Endodermal cell (in vitro differentiated cells): ENCODE measurements around the gene KRTAP19-6. TPM values are rescaled to one million over a fixed set of nuclear protein-coding genes. Genes with fewer than 3 reads are reported as not detected.

ENCODE experiments used
- DNase-seq: peaks from one replicate; pipeline ENCODE4 v3.0.0-alpha.2; 2017
- H3K27ac ChIP-seq: 2 replicates; pipeline ENCODE4 v1.5.1; 2013; ENCODE audit warnings: mild to moderate bottlenecking, low read depth, low read length, moderate library complexity
- H3K27me3 ChIP-seq: 2 replicates; pipeline ENCODE4 v1.6.1; 2013; ENCODE audit warnings: mild to moderate bottlenecking, low read length, moderate library complexity; ENCODE audit not compliant: insufficient read depth, control insufficient read depth, poor library complexity, severe bottlenecking
- H3K36me3 ChIP-seq: 2 replicates; pipeline ENCODE4 v1.7.0; 2013; ENCODE audit warnings: mild to moderate bottlenecking, low read length, moderate library complexity; ENCODE audit not compliant: control insufficient read depth, insufficient read depth
- H3K4me1 ChIP-seq: one replicate; pipeline ENCODE4 v1.7.0; 2013; ENCODE audit warnings: low read length; ENCODE audit not compliant: control insufficient read depth, insufficient read depth
- H3K4me3 ChIP-seq: 2 replicates; pipeline ENCODE4 v1.5.1; 2013; ENCODE audit warnings: mild to moderate bottlenecking, low read length, moderate library complexity
- H3K9ac ChIP-seq: 2 replicates; pipeline ENCODE4 v1.6.1; 2013; ENCODE audit warnings: mild to moderate bottlenecking, low read length, moderate library complexity; ENCODE audit not compliant: poor library complexity, severe bottlenecking; ENCODE audit errors: extremely low read depth
- H3K9me3 ChIP-seq: 2 replicates; pipeline ENCODE4 v1.6.1; 2013; ENCODE audit warnings: mild to moderate bottlenecking, low read length, moderate library complexity; ENCODE audit not compliant: control insufficient read depth
- H3K27ac Mint-ChIP-seq: 2 replicates; pipeline ENCODE4 v1.8.0; 2020; ENCODE audit warnings: mixed read lengths
- H3K27me3 Mint-ChIP-seq: 2 replicates; pipeline ENCODE4 v1.8.0; 2021; ENCODE audit warnings: mild to moderate bottlenecking, mixed read lengths; ENCODE audit not compliant: insufficient read depth
- H3K36me3 Mint-ChIP-seq: 2 replicates; pipeline ENCODE4 v1.8.0; 2020; ENCODE audit warnings: low read depth, mixed read lengths
- H3K4me1 Mint-ChIP-seq: 2 replicates; pipeline ENCODE4 v1.8.0; 2020; ENCODE audit warnings: mixed read lengths
- H3K4me3 Mint-ChIP-seq: 2 replicates; pipeline ENCODE4 v1.8.0; 2020; ENCODE audit warnings: mild to moderate bottlenecking, moderate library complexity, mixed read lengths
- H3K9me3 Mint-ChIP-seq: 2 replicates; pipeline ENCODE4 v1.8.0; 2020; ENCODE audit warnings: mild to moderate bottlenecking, mixed read lengths
- CTCF ChIP-seq: fragments of 200-600 bp; sonication (generic); conservative IDR thresholded peaks from 2 replicates; pipeline ENCODE4 v1.5.0; 2021; ENCODE audit warnings: antibody characterized with exemption, mild to moderate bottlenecking
- WGBS, 2 experiments: methylation state at CpG; one replicate each; pipeline versions ENCODE4 v1.1.5 to v1.1.7; 2013; ENCODE audit warnings: missing lambda C conversion rate in 2 of 2, mixed read lengths in 1 of 2; ENCODE audit not compliant: insufficient coverage in 1 of 2, insufficient read length in 1 of 2; 5-methylcytosine and 5-hydroxymethylcytosine counted together
- total RNA-seq, 2 donors: library from RNA; stranded (reverse); fragmentation: NEBNext Ultra II Directional in 1 of 2; extraction: Animal tissue kit (Norgen Biotek cat#: 25700) in 1 of 2; gene quantifications; 2 replicates in 1 of 2; 3 replicates in 1 of 2; pipeline ENCODE4 v1.2.1, GENCODE V29; 2021

The KRTAP19-6 gene
- total RNA-seq, 2 donors from 2014 or later, result not detected

DNA sequence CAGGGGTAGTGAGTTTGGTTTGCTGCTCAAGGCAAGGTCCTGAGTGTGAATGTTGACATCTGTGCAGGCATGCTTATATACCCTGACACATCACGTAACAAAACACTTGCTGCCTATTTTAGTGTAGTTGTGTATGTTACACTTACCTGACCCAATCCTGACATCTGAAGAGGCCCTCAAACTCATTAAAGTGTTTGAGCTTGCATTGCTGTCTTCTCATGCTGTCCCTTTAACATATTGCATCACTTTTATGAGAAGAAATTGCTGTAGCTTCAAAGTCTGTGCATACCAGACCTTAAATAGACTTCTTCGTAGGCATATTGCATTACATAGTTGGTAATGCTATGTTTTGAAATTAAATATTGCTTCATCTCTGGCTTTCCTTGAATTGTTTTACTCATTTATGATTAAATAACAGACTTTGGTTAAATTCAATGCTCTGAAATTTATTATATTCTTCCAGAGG lies 49.7 kb downstream of the KRTAP19-6 start, which contains the start of gene KRTAP19-3:
Gene KRTAP19-3, minus strand, starts transcription at position 51 of the 466 bp plus-strand sequence. CDS start 56 bp downstream, outside the sequence.
- Histone ChIP-seq H3K9me3 (peaks cover 2% of the 10 kb centered on the region), H3K4me3 (no peak within 1 kb of the TSS), H3K9ac (no peak within 1 kb of the TSS), H3K27me3 (no peaks in the 10 kb centered on the region), H3K27ac (no peak within 1 kb of the TSS), H3K36me3 (no peaks in the 10 kb centered on the region), H3K4me1 (no peaks in the 10 kb centered on the region)
- H3K36me3 Mint-ChIP-seq, result no peaks in the 10 kb centered on the region
- no peak within 1 kb of the TSS for H3K27ac Mint-ChIP-seq
- WGBS, 2 experiments, result 93% methylated on average over 2 of the region's 2 CpGs; no CpG with 5 or more reads in 1 of the 2 experiments
- no peaks in the 10 kb centered on the region for H3K27me3 Mint-ChIP-seq
- H3K9me3 Mint-ChIP-seq, result peaks cover 27% of the 10 kb centered on the region
- H3K4me1 Mint-ChIP-seq, result no peaks in the 10 kb centered on the region
- no peak for DNase-seq
- no peak within 1 kb of the TSS for H3K4me3 Mint-ChIP-seq
- TF ChIP-seq CTCF, result no peak

Other genes with a start within 250 kb of the KRTAP19-6 start
- gene KRTAP26-1, start 221.5 kb downstream of the KRTAP19-6 start, total RNA-seq, result not detected
- gene KRTAP27-1, start 204.2 kb downstream of the KRTAP19-6 start, total RNA-seq, result not detected
- gene KRTAP23-1, start 193.3 kb downstream of the KRTAP19-6 start, total RNA-seq, result not detected
- not detected for gene KRTAP13-2, start 169.6 kb downstream of the KRTAP19-6 start, total RNA-seq
- not detected for gene KRTAP13-1, start 145.8 kb downstream of the KRTAP19-6 start, total RNA-seq
- not detected for gene KRTAP13-3, start 115.9 kb downstream of the KRTAP19-6 start, total RNA-seq
- not detected for gene KRTAP13-4, start 111.6 kb downstream of the KRTAP19-6 start, total RNA-seq
- not detected for gene KRTAP15-1, start 101.6 kb downstream of the KRTAP19-6 start, total RNA-seq
- gene KRTAP19-1, start 61.5 kb downstream of the KRTAP19-6 start, total RNA-seq, result not detected
- gene KRTAP19-2, start 54.4 kb downstream of the KRTAP19-6 start, total RNA-seq, result not detected
- gene KRTAP19-3, start 49.9 kb downstream of the KRTAP19-6 start, total RNA-seq, result not detected
- gene KRTAP19-4, start 44.7 kb downstream of the KRTAP19-6 start, total RNA-seq, result not detected
- not detected for gene KRTAP19-5, start 39.7 kb downstream of the KRTAP19-6 start, total RNA-seq
- gene KRTAP19-7, start 19.4 kb upstream of the KRTAP19-6 start, total RNA-seq, result not detected
- gene KRTAP22-2, start 48.5 kb upstream of the KRTAP19-6 start, total RNA-seq, result not detected
- not detected for gene KRTAP6-3, start 50.6 kb upstream of the KRTAP19-6 start, total RNA-seq
- not detected for gene KRTAP6-2, start 57.0 kb upstream of the KRTAP19-6 start, total RNA-seq
- gene KRTAP22-1, start 59.2 kb upstream of the KRTAP19-6 start, total RNA-seq, result not detected
- not detected for gene KRTAP6-1, start 72.1 kb upstream of the KRTAP19-6 start, total RNA-seq
- gene KRTAP20-1, start 74.6 kb upstream of the KRTAP19-6 start, total RNA-seq, result not detected
- not detected for gene KRTAP20-4, start 78.8 kb upstream of the KRTAP19-6 start, total RNA-seq
- gene KRTAP20-2, start 93.3 kb upstream of the KRTAP19-6 start, total RNA-seq, result not detected
- gene KRTAP20-3, start 101.0 kb upstream of the KRTAP19-6 start, total RNA-seq, result not detected
- not detected for gene KRTAP21-3, start 176.9 kb upstream of the KRTAP19-6 start, total RNA-seq
- gene KRTAP21-2, start 205.4 kb upstream of the KRTAP19-6 start, total RNA-seq, result not detected
- gene KRTAP21-1, start 213.6 kb upstream of the KRTAP19-6 start, total RNA-seq, result not detected